ENCODE results near the gene BCAS3. TPM values are rescaled to one million over a fixed set of nuclear protein-coding genes. Genes with fewer than 3 reads are reported as not detected.

The BCAS3 gene
- total and polyA plus RNA-seq, 9 donors: 9.4 to 37.0 (median 21.6) TPM

DNA sequence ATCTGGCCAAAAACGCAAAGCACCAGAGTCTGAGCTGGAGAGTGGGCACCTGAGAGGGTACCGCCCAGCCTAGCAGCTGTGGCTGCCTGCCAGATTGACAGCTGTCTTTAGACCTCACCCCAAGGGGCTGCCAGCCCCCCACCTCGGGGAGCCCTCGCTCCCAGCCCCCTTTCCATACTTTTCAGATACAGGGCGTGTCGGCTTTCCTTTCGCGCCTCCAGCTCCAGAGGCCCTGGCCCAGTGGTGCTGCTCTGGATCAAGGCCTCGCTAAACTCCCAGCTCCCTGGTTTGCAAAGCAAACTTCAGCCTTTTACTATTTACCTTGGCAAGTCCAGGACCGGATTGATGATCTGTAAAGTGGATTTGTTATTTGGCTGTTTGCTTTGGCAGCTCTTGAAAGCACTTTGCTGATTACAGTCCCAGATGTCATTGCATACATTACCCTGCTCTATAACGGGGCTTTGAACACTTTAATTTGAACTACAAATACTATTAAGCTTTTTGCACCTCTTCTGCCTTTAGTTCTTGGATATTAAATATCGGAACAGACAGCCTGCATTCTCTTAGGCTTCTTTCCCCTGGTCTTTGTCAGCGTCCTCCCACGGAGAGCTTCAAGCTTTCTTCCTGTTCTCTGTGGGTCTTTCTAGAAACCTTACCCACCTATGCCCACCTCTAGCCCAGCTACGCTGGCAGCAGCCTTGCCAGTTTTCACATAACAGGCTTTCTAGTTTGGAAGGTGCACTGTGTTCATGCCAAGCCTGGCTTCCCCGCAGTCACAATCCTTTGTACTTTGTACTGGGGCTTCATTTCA is 658.4 kb downstream of the BCAS3 start:
- H3K4me1 ChIP-seq (ENCODE audit: insufficient read depth): peaks cover 18% of the 10 kb centered on the region
- no peaks in the 10 kb centered on the region for H3K27me3 ChIP-seq
- H3K27ac ChIP-seq: no peak overlapping the region
- H3K9me3 ChIP-seq: no peaks in the 10 kb centered on the region
- DNase-seq: peak in 2 of 5 donors; percentile 30 to 44
- no peak overlapping the region for H3K4me3 ChIP-seq
- no peak for TF ChIP-seq EP300 (IDR thresholded peaks at IDR 0.05)
- TF ChIP-seq, protein P1, sequence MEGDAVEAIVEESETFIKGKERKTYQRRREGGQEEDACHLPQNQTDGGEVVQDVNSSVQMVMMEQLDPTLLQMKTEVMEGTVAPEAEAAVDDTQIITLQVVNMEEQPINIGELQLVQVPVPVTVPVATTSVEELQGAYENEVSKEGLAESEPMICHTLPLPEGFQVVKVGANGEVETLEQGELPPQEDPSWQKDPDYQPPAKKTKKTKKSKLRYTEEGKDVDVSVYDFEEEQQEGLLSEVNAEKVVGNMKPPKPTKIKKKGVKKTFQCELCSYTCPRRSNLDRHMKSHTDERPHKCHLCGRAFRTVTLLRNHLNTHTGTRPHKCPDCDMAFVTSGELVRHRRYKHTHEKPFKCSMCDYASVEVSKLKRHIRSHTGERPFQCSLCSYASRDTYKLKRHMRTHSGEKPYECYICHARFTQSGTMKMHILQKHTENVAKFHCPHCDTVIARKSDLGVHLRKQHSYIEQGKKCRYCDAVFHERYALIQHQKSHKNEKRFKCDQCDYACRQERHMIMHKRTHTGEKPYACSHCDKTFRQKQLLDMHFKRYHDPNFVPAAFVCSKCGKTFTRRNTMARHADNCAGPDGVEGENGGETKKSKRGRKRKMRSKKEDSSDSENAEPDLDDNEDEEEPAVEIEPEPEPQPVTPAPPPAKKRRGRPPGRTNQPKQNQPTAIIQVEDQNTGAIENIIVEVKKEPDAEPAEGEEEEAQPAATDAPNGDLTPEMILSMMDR (IDR thresholded peaks at IDR 0.05): no peak
- TF ChIP-seq POLR2A (IDR thresholded peaks at IDR 0.05): no peak
- H3K36me3 ChIP-seq: no peaks in the 10 kb centered on the region
- intact Hi-C loops (cut with DNase I): no loop called here
- WGBS, 3 donors: 36 to 49% (median 44%) methylated on average over 16 of the region's 16 CpGs

- Histone ChIP-seq H3K4me1 (ENCODE audit: insufficient read depth) (peaks cover 18% of the 10 kb centered on the region), H3K27me3 (no peaks in the 10 kb centered on the region), H3K9me3 (no peaks in the 10 kb centered on the region), H3K27ac (no peak overlapping the region), H3K36me3 (no peaks in the 10 kb centered on the region), H3K4me3 (no peak overlapping the region)
- DNase-seq: no peak
- intact Hi-C loops (cut with DNase I): no loop called here
- TF ChIP-seq EP300 (IDR thresholded peaks at IDR 0.05) (no peak), POLR2A (IDR thresholded peaks at IDR 0.05) (no peak)
- TF ChIP-seq, protein P1 (IDR thresholded peaks at IDR 0.05): no peak
- 39 to 55% (median 45%) methylated on average over 6 of the region's 6 CpGs for WGBS, 3 donors
Measured at GRCh38 chr17:61337290-61337689, 659.6 kb downstream of the BCAS3 start.

- no peaks in the 10 kb centered on the region for H3K36me3 ChIP-seq
- WGBS, 3 donors: 10 to 18% (median 10%) methylated on average over 12 of the region's 12 CpGs
- peaks cover 18% of the 10 kb centered on the region for H3K4me1 ChIP-seq (ENCODE audit: insufficient read depth)
- no peak overlapping the region for H3K4me3 ChIP-seq
- DNase-seq: peak in 1 of 5 donors; percentile 49
- intact Hi-C loops (cut with DNase I): no loop called here
- TF ChIP-seq POLR2A (IDR thresholded peaks at IDR 0.05): no peak
- TF ChIP-seq, protein P1 (IDR thresholded peaks at IDR 0.05): no peak
- TF ChIP-seq EP300 (IDR thresholded peaks at IDR 0.05): no peak
- no peak overlapping the region for H3K27ac ChIP-seq
- H3K27me3 ChIP-seq: no peaks in the 10 kb centered on the region
- H3K9me3 ChIP-seq: no peaks in the 10 kb centered on the region
Measured at GRCh38 chr17:61338000-61338798, 660.5 kb downstream of the BCAS3 start.

DNA sequence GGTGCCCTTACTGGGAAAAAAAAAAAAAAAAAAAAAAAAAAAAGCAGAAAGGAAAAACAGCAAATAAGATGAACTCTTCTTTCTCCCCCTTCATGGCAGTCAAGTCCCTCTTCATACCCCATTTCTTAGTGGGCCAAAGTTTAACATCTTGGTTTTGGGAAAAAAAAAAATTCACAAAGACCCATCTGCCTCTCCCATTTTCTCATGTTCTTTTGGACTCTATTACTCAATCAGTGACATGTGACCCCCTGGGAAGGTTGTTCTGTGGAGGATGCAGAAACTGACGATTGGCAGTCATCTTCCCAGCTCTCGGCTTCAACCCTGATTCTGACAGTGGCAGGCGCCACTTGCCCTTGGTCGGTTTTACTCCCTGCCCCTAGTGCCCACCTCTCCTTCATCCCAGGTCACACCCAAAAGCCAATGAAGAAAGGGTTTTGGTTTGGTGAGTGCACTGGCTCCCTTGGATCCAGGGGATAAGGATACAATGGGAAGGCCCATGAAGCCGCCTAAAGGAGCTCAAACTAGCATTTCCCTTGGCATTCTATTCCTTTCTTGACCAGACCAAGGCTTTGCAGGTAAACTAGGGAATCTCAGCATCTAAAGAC is 661.3 kb downstream of the BCAS3 start:
- Histone ChIP-seq H3K9me3 (no peaks in the 10 kb centered on the region), H3K27me3 (no peaks in the 10 kb centered on the region), H3K36me3 (no peaks in the 10 kb centered on the region), H3K27ac (no peak overlapping the region), H3K4me1 (ENCODE audit: insufficient read depth) (peaks cover 18% of the 10 kb centered on the region), H3K4me3 (no peak overlapping the region)
- WGBS, 3 donors: 78 to 82% (median 81%) methylated on average over 5 of the region's 5 CpGs
- DNase-seq: no peak
- TF ChIP-seq, protein P1 (IDR thresholded peaks at IDR 0.05): no peak
- TF ChIP-seq EP300 (IDR thresholded peaks at IDR 0.05) (no peak), POLR2A (IDR thresholded peaks at IDR 0.05) (no peak)
- intact Hi-C loops (cut with DNase I): no loop called here

Data from ovary (tissue), 9 donors.